Urinary bladder (tissue), 4 donors: ENCODE measurements around the gene CACNA1A. TPM values are rescaled to one million over a fixed set of nuclear protein-coding genes. Genes with fewer than 3 reads are reported as not detected.

Source experiments
- DNase-seq: peaks from one replicate; pipeline ENCODE4 v3.0.0-alpha.2; 2015; ENCODE audit errors: extremely low spot score
- H3K27ac ChIP-seq: one replicate; pipeline ENCODE4 v1.5.1; 2013; ENCODE audit warnings: low read depth, mild to moderate bottlenecking, moderate library complexity
- H3K36me3 ChIP-seq: one replicate; pipeline ENCODE4 v1.6.1; 2013; ENCODE audit warnings: mild to moderate bottlenecking, moderate library complexity; ENCODE audit not compliant: insufficient read depth
- H3K4me1 ChIP-seq: one replicate; pipeline ENCODE4 v1.6.1; 2013; ENCODE audit warnings: mild to moderate bottlenecking, moderate library complexity; ENCODE audit not compliant: insufficient read depth
- H3K4me3 ChIP-seq: one replicate; pipeline ENCODE4 v1.5.1; 2013; ENCODE audit warnings: low read depth, low read length
- WGBS: extraction: QIAGEN DNeasy Blood & Tissue Kit; methylation state at CpG from one replicate; pipeline ENCODE4 v1.1.7; 2013; 5-methylcytosine and 5-hydroxymethylcytosine counted together
- polyA plus RNA-seq: library from polyadenylated mRNA; stranded (reverse); fragments of 200-250 nt; gene quantifications from one replicate; pipeline ENCODE4 v1.2.3, GENCODE V29; 2013
- total RNA-seq: library from RNA; depleted of rRNA; stranded (reverse); fragments of >200 nt; gene quantifications from one replicate; pipeline ENCODE4 v1.2.3, GENCODE V29; 2014
- donor health status: healthy with polysubstance abuse.
- donor health status: healthy.

CACNA1A gene
- total and polyA plus RNA-seq, 2 donors, result 0.75 to 1.7 TPM

- Histone ChIP-seq H3K36me3 (no peaks in the 10 kb centered on the region), H3K4me1 (no peaks in the 10 kb centered on the region), H3K27ac (no peak overlapping the region), H3K4me3 (no peak overlapping the region)
- 68% methylated on average over 9 of the region's 9 CpGs for WGBS
- DNase-seq, result no peak
Observed at GRCh38 chr19:13356686-13357280, 149.5 kb downstream of the CACNA1A start.

- no peaks in the 10 kb centered on the region for H3K36me3 ChIP-seq
- no peak overlapping the region for H3K27ac ChIP-seq
- H3K4me3 ChIP-seq, result no peak overlapping the region
- WGBS, result 82% methylated on average over 8 of the region's 8 CpGs
- DNase-seq, result no peak
- no peaks in the 10 kb centered on the region for H3K4me1 ChIP-seq
Observed at GRCh38 chr19:13356185-13356584, 150.1 kb downstream of the CACNA1A start.

- no peaks in the 10 kb centered on the region for H3K4me1 ChIP-seq
- no peak for DNase-seq
- no peaks in the 10 kb centered on the region for H3K36me3 ChIP-seq
- WGBS, result 46% methylated on average over 5 of the region's 5 CpGs
- H3K4me3 ChIP-seq, result no peak overlapping the region
- no peak overlapping the region for H3K27ac ChIP-seq
Observed at GRCh38 chr19:13355356-13355755, 150.9 kb downstream of the CACNA1A start.

GRCh38 chr19:13353625-13354024, 152.7 kb downstream of the CACNA1A start:
- Histone ChIP-seq H3K4me1 (no peaks in the 10 kb centered on the region), H3K36me3 (no peaks in the 10 kb centered on the region), H3K27ac (no peak overlapping the region), H3K4me3 (no peak overlapping the region)
- 83% methylated on average over 3 of the region's 3 CpGs for whole genome bisulfite sequencing
- no peak for DNase-seq

- no peak for DNase-seq
- H3K4me1 ChIP-seq, result no peaks in the 10 kb centered on the region
- WGBS, result 93% methylated on average over 6 of the region's 6 CpGs
- H3K4me3 ChIP-seq, result no peak overlapping the region
- H3K27ac ChIP-seq, result no peak overlapping the region
- no peaks in the 10 kb centered on the region for H3K36me3 ChIP-seq
Observed at GRCh38 chr19:13350759-13351158, 155.5 kb downstream of the CACNA1A start.

GRCh38 chr19:13350072-13350471, 156.2 kb downstream of the CACNA1A start:
- Histone ChIP-seq H3K36me3 (no peaks in the 10 kb centered on the region), H3K27ac (no peak overlapping the region), H3K4me1 (no peaks in the 10 kb centered on the region), H3K4me3 (no peak overlapping the region)
- no peak for DNase-seq
- WGBS, result 92% methylated on average over 4 of the region's 4 CpGs

- no peaks in the 10 kb centered on the region for H3K4me1 ChIP-seq
- 59% methylated on average over 12 of the region's 12 CpGs for WGBS
- DNase-seq, result no peak
- no peak overlapping the region for H3K27ac ChIP-seq
- H3K36me3 ChIP-seq, result no peaks in the 10 kb centered on the region
- no peak overlapping the region for H3K4me3 ChIP-seq
Observed at GRCh38 chr19:13347367-13347766, 158.9 kb downstream of the CACNA1A start.

GRCh38 chr19:13343514-13343913, 162.8 kb downstream of the CACNA1A start:
- 87% methylated on average over 2 of the region's 2 CpGs for WGBS
- no peaks in the 10 kb centered on the region for H3K4me1 ChIP-seq
- H3K27ac ChIP-seq, result no peak overlapping the region
- no peaks in the 10 kb centered on the region for H3K36me3 ChIP-seq
- H3K4me3 ChIP-seq, result no peak overlapping the region
- DNase-seq, result no peak

- DNase-seq, result no peak
- no peak overlapping the region for H3K4me3 ChIP-seq
- H3K4me1 ChIP-seq, result no peaks in the 10 kb centered on the region
- H3K36me3 ChIP-seq, result no peaks in the 10 kb centered on the region
- H3K27ac ChIP-seq, result no peak overlapping the region
- 47% methylated on average over 2 of the region's 2 CpGs for WGBS
Observed at GRCh38 chr19:13342672-13343071, 163.6 kb downstream of the CACNA1A start.

GRCh38 chr19:13339869-13340268, 166.4 kb downstream of the CACNA1A start:
- 71% methylated on average over 13 of the region's 13 CpGs for WGBS
- no peak for DNase-seq
- H3K27ac ChIP-seq, result no peak overlapping the region
- no peaks in the 10 kb centered on the region for H3K36me3 ChIP-seq
- no peak overlapping the region for H3K4me3 ChIP-seq
- H3K4me1 ChIP-seq, result no peaks in the 10 kb centered on the region

- H3K36me3 ChIP-seq, result no peaks in the 10 kb centered on the region
- WGBS, result 54% methylated on average over 3 of the region's 3 CpGs
- DNase-seq, result no peak
- no peak overlapping the region for H3K27ac ChIP-seq
- no peaks in the 10 kb centered on the region for H3K4me1 ChIP-seq
- no peak overlapping the region for H3K4me3 ChIP-seq
Observed at GRCh38 chr19:13337181-13337580, 169.1 kb downstream of the CACNA1A start.

GRCh38 chr19:13334801-13335481, 171.3 kb downstream of the CACNA1A start:
- WGBS, result 82% methylated on average over 7 of the region's 7 CpGs
- H3K27ac ChIP-seq, result no peak overlapping the region
- no peaks in the 10 kb centered on the region for H3K36me3 ChIP-seq
- no peak overlapping the region for H3K4me3 ChIP-seq
- no peaks in the 10 kb centered on the region for H3K4me1 ChIP-seq
- DNase-seq, result no peak

- Histone ChIP-seq H3K4me3 (no peak overlapping the region), H3K4me1 (no peaks in the 10 kb centered on the region), H3K27ac (no peak overlapping the region), H3K36me3 (no peaks in the 10 kb centered on the region)
- 95% methylated on average over 6 of the region's 6 CpGs for WGBS
- no peak for DNase-seq
Observed at GRCh38 chr19:13330285-13330684, 176.0 kb downstream of the CACNA1A start.

- no peak for DNase-seq
- no peaks in the 10 kb centered on the region for H3K36me3 ChIP-seq
- H3K4me1 ChIP-seq, result no peaks in the 10 kb centered on the region
- H3K4me3 ChIP-seq, result no peak overlapping the region
- WGBS, result 79% methylated on average over 6 of the region's 6 CpGs
- no peak overlapping the region for H3K27ac ChIP-seq
Observed at GRCh38 chr19:13329766-13330165, 176.5 kb downstream of the CACNA1A start.
